Measurements from ENCODE around the gene GBE1.

The GBE1 gene

DNA sequence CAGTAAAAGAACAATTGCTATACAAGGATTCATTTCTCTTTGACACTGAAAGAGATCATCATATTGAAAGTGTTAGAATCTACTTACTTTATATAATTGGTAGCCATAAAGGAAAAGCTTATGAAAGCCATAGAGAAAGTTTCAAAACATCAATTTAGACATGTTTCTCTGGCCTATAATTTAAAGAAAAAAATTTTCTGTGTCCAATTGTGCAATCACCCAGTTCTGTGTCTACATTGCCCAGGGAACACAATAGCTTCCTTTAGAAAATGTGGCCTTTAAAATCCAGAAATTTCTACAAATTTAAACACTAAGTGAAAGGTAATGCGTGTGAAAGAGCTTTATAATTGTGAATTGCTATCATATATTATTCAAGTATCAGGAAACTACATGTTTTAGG lies 259.2 kb downstream of the GBE1 start:
- TF ChIP-seq RBAK (tag by site-specific recombination; IDR thresholded peaks at IDR 0.05), result no peak
- TF ChIP-seq ZNF274 (IDR thresholded peaks at IDR 0.05; ENCODE audit: low read length), result no peak
- TF ChIP-seq ZNF274 (tag by site-specific recombination; IDR thresholded peaks at IDR 0.05; ENCODE audit: borderline replicate concordance), result no peak
- TF ChIP-seq ZNF473 (tag by site-specific recombination; IDR thresholded peaks at IDR 0.05), result no peak
- CTCF ChIA-PET, result interaction anchor here (0.9 to 1.9 kb wide), 2 partner anchors 10 to 11 kb away, joined by 4 read pairs; no protein-coding TSS in a partner anchor
- H3K9me3 ChIP-seq (ENCODE audit: control insufficient read depth, insufficient read depth, low read depth, low read length), result no peaks in the 10 kb centered on the region
- H3K36me3 ChIP-seq (ENCODE audit: control insufficient read depth in 2 of 2, insufficient read depth in 1 of 2, low read length in 2 of 2), result no peaks in the 10 kb centered on the region
- POLR2A ChIA-PET, result no interaction called here
- no peak overlapping the region for H3K27ac ChIP-seq (ENCODE audit: extremely low read depth, low read depth, low read length)
- H3K4me1 ChIP-seq (ENCODE audit: control insufficient read depth, insufficient read depth, low read length), result no peaks in the 10 kb centered on the region
- no peak overlapping the region for H3K4me3 ChIP-seq (ENCODE audit: low read depth, low read length)

DNA sequence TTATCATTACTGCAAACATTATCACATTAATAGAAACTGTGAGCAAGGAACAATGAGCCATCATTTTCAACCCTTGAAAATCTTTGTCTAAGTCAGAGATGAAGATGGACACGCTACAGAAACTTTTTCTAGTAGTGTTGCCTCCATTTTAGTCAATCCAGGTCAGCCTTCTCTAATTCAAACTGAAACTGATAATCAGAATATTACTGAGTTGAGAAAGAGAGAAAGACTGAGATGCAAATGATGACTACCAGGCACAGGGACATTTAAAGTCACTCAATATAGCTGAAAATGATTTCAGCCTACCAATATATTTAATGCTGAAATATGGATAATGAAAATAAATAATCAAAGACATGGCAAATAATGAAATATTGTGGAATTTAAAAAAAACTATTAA lies 261.4 kb downstream of the GBE1 start:
- ChIA-PET CTCF (interaction anchor here (0.7 kb wide), 1 partner anchor 10 kb away, joined by 3 read pairs; no protein-coding TSS in a partner anchor), POLR2A (no interaction called here)
- no peaks in the 10 kb centered on the region for H3K36me3 ChIP-seq (ENCODE audit: control insufficient read depth in 2 of 2, insufficient read depth in 1 of 2, low read length in 2 of 2)
- TF ChIP-seq ZNF404 (tag by site-specific recombination; IDR thresholded peaks at IDR 0.05), result no peak
- no peak for TF ChIP-seq ZNF664 (tag by site-specific recombination; IDR thresholded peaks at IDR 0.05)
- TF ChIP-seq, protein P1, sequence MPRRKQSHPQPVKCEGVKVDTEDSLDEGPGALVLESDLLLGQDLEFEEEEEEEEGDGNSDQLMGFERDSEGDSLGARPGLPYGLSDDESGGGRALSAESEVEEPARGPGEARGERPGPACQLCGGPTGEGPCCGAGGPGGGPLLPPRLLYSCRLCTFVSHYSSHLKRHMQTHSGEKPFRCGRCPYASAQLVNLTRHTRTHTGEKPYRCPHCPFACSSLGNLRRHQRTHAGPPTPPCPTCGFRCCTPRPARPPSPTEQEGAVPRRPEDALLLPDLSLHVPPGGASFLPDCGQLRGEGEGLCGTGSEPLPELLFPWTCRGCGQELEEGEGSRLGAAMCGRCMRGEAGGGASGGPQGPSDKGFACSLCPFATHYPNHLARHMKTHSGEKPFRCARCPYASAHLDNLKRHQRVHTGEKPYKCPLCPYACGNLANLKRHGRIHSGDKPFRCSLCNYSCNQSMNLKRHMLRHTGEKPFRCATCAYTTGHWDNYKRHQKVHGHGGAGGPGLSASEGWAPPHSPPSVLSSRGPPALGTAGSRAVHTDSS (tag by site-specific recombination; IDR thresholded peaks at IDR 0.05), result no peak
- TF ChIP-seq ZNF555 (tag by site-specific recombination; conservative IDR thresholded peaks at IDR 0.05), result no peak
- no peak for TF ChIP-seq GLI4 (tag by site-specific recombination; IDR thresholded peaks at IDR 0.05)
- TF ChIP-seq ZEB2 (tag by site-specific recombination; IDR thresholded peaks at IDR 0.05), result no peak
- no peak for TF ChIP-seq ZNF114 (tag by site-specific recombination; IDR thresholded peaks at IDR 0.05)
- no peak for TF ChIP-seq ZNF311 (tag by site-specific recombination; IDR thresholded peaks at IDR 0.05; ENCODE audit: borderline replicate concordance)
- TF ChIP-seq, protein P2, sequence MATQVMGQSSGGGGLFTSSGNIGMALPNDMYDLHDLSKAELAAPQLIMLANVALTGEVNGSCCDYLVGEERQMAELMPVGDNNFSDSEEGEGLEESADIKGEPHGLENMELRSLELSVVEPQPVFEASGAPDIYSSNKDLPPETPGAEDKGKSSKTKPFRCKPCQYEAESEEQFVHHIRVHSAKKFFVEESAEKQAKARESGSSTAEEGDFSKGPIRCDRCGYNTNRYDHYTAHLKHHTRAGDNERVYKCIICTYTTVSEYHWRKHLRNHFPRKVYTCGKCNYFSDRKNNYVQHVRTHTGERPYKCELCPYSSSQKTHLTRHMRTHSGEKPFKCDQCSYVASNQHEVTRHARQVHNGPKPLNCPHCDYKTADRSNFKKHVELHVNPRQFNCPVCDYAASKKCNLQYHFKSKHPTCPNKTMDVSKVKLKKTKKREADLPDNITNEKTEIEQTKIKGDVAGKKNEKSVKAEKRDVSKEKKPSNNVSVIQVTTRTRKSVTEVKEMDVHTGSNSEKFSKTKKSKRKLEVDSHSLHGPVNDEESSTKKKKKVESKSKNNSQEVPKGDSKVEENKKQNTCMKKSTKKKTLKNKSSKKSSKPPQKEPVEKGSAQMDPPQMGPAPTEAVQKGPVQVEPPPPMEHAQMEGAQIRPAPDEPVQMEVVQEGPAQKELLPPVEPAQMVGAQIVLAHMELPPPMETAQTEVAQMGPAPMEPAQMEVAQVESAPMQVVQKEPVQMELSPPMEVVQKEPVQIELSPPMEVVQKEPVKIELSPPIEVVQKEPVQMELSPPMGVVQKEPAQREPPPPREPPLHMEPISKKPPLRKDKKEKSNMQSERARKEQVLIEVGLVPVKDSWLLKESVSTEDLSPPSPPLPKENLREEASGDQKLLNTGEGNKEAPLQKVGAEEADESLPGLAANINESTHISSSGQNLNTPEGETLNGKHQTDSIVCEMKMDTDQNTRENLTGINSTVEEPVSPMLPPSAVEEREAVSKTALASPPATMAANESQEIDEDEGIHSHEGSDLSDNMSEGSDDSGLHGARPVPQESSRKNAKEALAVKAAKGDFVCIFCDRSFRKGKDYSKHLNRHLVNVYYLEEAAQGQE (tag by site-specific recombination; IDR thresholded peaks at IDR 0.05), result no peak
- TF ChIP-seq ZNF174 (tag by site-specific recombination; IDR thresholded peaks at IDR 0.05), result no peak
- TF ChIP-seq MZF1 (tag by site-specific recombination; IDR thresholded peaks at IDR 0.05; ENCODE audit: borderline replicate concordance), result no peak
- TF ChIP-seq, protein P3, sequence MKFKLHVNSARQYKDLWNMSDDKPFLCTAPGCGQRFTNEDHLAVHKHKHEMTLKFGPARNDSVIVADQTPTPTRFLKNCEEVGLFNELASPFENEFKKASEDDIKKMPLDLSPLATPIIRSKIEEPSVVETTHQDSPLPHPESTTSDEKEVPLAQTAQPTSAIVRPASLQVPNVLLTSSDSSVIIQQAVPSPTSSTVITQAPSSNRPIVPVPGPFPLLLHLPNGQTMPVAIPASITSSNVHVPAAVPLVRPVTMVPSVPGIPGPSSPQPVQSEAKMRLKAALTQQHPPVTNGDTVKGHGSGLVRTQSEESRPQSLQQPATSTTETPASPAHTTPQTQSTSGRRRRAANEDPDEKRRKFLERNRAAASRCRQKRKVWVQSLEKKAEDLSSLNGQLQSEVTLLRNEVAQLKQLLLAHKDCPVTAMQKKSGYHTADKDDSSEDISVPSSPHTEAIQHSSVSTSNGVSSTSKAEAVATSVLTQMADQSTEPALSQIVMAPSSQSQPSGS (tag by site-specific recombination; IDR thresholded peaks at IDR 0.05; ENCODE audit: low read depth), result no peak
- TF ChIP-seq ZNF558 (tag by site-specific recombination; IDR thresholded peaks at IDR 0.05), result no peak
- no peaks in the 10 kb centered on the region for H3K9me3 ChIP-seq (ENCODE audit: control insufficient read depth, insufficient read depth, low read depth, low read length)
- no peak overlapping the region for H3K27ac ChIP-seq (ENCODE audit: extremely low read depth, low read depth, low read length)
- H3K4me1 ChIP-seq (ENCODE audit: control insufficient read depth, insufficient read depth, low read length), result no peaks in the 10 kb centered on the region
- H3K4me3 ChIP-seq (ENCODE audit: low read depth, low read length), result no peak overlapping the region
